Stimulated activated naive CD8-positive, alpha-beta T cell treated with anti-CD3 and anti-CD28 coated beads, Interleukin-15, Interleukin-2, amounts not matched to agents 100 ng/mL and 50 ng/mL, for 24 hours (primary cell): ENCODE results near the gene MYOZ2.

Experiments
- H3K27ac Mint-ChIP-seq: one replicate; pipeline ENCODE4 v1.8.0; 2021; ENCODE audit warnings: mild to moderate bottlenecking, mixed read lengths
- H3K27me3 Mint-ChIP-seq: one replicate; pipeline ENCODE4 v1.8.0; 2021; ENCODE audit warnings: mixed read lengths
- H3K36me3 Mint-ChIP-seq: one replicate; pipeline ENCODE4 v1.8.0; 2021; ENCODE audit warnings: low read depth, mixed read lengths
- H3K4me1 Mint-ChIP-seq: one replicate; pipeline ENCODE4 v1.8.0; 2021; ENCODE audit warnings: low read depth, mixed read lengths
- H3K4me3 Mint-ChIP-seq: one replicate; pipeline ENCODE4 v1.8.0; 2021; ENCODE audit warnings: mild to moderate bottlenecking, mixed read lengths
- H3K9me3 Mint-ChIP-seq: one replicate; pipeline ENCODE4 v1.8.0; 2021; ENCODE audit warnings: mixed read lengths

Gene MYOZ2

GRCh38 chr4:119204916-119205315 is 69.3 kb downstream of the MYOZ2 start:
- Mint-ChIP-seq H3K4me3 (no peak overlapping the region), H3K27ac (no peak overlapping the region), H3K36me3 (no peaks in the 10 kb centered on the region), H3K9me3 (no peaks in the 10 kb centered on the region), H3K4me1 (peaks cover 19% of the 10 kb centered on the region), H3K27me3 (peaks cover 6% of the 10 kb centered on the region)

- Mint-ChIP-seq H3K9me3 (no peaks in the 10 kb centered on the region), H3K27ac (no peak overlapping the region)
These were observed 70.1 kb downstream of the MYOZ2 start for GRCh38 chr4:119205690-119206089.

DNA sequence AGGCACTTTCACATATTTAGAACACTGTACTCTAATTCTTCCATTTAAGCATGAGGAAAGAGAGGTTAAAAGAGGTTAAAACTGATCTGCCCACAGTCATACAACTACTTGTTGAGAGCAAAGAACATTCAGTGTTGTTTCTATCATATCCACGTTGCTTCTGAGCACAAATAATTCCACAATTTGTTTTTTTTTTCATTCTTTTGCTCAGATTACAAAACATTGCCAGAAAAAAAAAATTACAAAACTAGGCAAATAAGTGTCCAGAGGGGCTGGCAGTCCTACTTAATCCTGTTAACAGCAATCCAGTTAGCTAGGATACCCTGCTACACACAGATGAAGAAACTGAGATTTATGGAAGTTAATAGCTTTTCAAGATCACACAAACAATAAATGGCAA is 70.5 kb downstream of the MYOZ2 start:
- Mint-ChIP-seq H3K36me3 (no peaks in the 10 kb centered on the region), H3K27ac (no peak overlapping the region), H3K27me3 (no peaks in the 10 kb centered on the region), H3K4me1 (peaks cover 29% of the 10 kb centered on the region), H3K4me3 (no peak overlapping the region), H3K9me3 (no peaks in the 10 kb centered on the region)

More at GRCh38 chr4:119205690-119206089, 70.1 kb downstream of the MYOZ2 start:
- Mint-ChIP-seq H3K4me1 (peaks cover 24% of the 10 kb centered on the region), H3K4me3 (no peak overlapping the region), H3K27me3 (peaks cover 4% of the 10 kb centered on the region), H3K36me3 (no peaks in the 10 kb centered on the region)

DNA sequence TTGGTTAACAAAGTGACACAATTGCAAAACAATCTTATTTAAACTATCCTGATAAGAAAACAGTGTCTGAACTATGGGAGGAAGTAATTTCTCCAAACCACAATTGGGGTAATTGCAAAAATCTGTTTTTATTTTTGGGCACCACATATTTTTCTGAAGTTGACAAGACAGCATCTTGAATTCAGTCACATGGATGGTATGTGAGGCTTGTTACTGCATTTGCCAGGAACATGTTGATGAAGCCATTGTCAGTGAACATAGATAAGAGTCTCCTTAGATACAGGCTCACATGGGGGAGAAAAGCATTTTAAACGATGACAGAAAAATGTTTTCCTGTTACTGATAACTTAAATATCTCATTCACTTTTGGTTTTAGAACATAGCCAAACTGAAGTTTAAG is 71.4 kb downstream of the MYOZ2 start:
- H3K4me3 Mint-ChIP-seq, result no peak overlapping the region
- no peaks in the 10 kb centered on the region for H3K27me3 Mint-ChIP-seq
- no peaks in the 10 kb centered on the region for H3K9me3 Mint-ChIP-seq
- H3K36me3 Mint-ChIP-seq, result no peaks in the 10 kb centered on the region
- no peak overlapping the region for H3K27ac Mint-ChIP-seq
- H3K4me1 Mint-ChIP-seq, result peaks cover 38% of the 10 kb centered on the region

DNA sequence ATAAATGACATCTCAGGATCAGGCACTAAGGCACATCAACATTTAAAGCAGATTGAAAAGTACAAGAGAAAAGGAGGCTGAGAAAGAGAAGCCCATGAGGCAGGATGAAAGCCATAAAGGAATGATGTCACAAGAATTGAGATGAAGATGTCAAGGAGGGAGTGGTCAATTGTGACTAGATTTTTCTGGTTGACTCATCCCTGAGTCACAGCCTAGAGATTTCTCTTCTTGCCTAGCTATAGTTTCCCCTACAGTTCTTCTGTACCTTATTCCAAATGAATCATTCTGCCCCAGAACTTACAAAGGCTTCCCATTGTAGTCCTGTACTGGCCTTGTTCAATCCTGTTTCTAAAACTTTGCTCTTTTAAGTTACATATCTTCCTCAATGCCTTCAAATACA is 73.4 kb downstream of the MYOZ2 start:
- peak overlapping the region; percentile 11 for H3K4me3 Mint-ChIP-seq
- H3K27ac Mint-ChIP-seq, result peak overlapping the region; percentile 90
- H3K9me3 Mint-ChIP-seq, result no peaks in the 10 kb centered on the region
- H3K4me1 Mint-ChIP-seq, result peaks cover 50% of the 10 kb centered on the region
- H3K27me3 Mint-ChIP-seq, result no peaks in the 10 kb centered on the region
- no peaks in the 10 kb centered on the region for H3K36me3 Mint-ChIP-seq

GRCh38 chr4:119209586-119209985 is 74.0 kb downstream of the MYOZ2 start:
- Mint-ChIP-seq H3K27me3 (no peaks in the 10 kb centered on the region), H3K9me3 (no peaks in the 10 kb centered on the region), H3K4me1 (peaks cover 53% of the 10 kb centered on the region), H3K36me3 (no peaks in the 10 kb centered on the region), H3K27ac (peak overlapping the region; percentile 90), H3K4me3 (peak overlapping the region; percentile 11)

- peak overlapping the region; percentile 7 for H3K27ac Mint-ChIP-seq
- H3K27me3 Mint-ChIP-seq, result no peaks in the 10 kb centered on the region
- peaks cover 57% of the 10 kb centered on the region for H3K4me1 Mint-ChIP-seq
- no peaks in the 10 kb centered on the region for H3K9me3 Mint-ChIP-seq
- H3K36me3 Mint-ChIP-seq, result no peaks in the 10 kb centered on the region
- H3K4me3 Mint-ChIP-seq, result peak overlapping the region; percentile 88
These were observed 75.1 kb downstream of the MYOZ2 start for GRCh38 chr4:119210775-119211174.

DNA sequence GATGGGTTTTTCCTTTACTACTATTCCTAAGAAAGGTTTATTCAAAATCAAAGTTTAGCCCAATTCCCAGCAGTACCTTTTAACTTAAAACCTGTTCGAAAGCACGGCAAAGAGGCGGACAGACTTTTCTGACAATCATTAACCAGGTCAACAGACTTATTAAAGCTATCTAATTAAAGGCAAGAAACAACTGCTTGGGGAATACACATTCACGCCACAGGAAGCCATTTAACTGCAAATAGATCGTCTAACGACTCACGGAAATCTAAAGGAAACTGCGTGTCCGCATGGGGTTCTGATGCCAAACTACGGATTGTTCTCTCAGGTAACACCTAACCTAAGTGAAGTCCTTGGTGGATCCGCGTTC is 76.2 kb downstream of the MYOZ2 start:
- Mint-ChIP-seq H3K27me3 (no peaks in the 10 kb centered on the region), H3K4me1 (peaks cover 57% of the 10 kb centered on the region), H3K36me3 (no peaks in the 10 kb centered on the region), H3K9me3 (no peaks in the 10 kb centered on the region), H3K4me3 (peak overlapping the region; percentile 88), H3K27ac (peak overlapping the region; percentile 89)

DNA sequence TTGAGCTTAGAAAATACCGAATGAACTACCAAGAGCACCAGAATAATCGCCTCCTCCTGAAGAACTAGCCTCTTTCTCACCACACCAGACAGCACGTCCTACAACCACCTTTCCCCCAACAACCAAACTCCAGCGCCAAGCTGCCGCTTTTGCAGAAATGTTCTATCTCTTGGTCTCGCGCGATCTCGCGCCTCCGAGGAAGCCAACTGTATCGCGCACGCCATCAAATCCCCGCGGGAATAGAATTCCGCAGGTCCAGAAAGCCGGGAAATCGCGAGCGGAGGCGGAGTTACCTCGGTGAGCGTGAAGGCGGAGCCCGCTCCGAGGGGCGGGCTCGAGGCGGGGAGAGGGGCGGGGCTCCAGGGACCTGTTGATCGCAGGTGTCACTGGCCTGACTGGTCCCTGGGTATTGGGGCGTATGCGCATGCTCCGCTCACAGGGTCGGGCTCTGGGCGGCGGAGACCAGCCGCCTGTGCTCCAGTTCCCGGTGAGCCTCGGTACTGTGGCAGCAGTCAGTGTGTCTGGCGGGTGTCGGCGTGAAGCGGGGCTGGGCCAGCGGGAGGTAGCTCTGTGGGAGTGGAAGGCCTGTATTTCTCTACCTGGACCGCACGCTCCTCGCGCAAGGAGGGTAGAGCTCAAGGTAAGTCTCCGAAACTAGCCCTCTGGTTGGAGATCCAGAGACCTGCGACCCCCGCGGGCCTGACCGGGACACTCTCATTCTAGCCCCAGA is 76.8 kb downstream of the MYOZ2 start, which contains the start of gene USP53:
Gene USP53 (plus strand): TSS at position 480 of the 730 bp plus-strand sequence. CDS start 27,047 bp downstream, outside the sequence.
- Mint-ChIP-seq H3K4me1 (peaks cover 57% of the 10 kb centered on the region), H3K36me3 (peaks cover 2% of the 10 kb centered on the region), H3K4me3 (peak within 1 kb of the TSS; percentile 88), H3K27me3 (no peaks in the 10 kb centered on the region), H3K27ac (peak within 1 kb of the TSS; percentile 89), H3K9me3 (no peaks in the 10 kb centered on the region)

GRCh38 chr4:119212964-119213606 is 77.5 kb downstream of the MYOZ2 start:
- Mint-ChIP-seq H3K36me3 (peaks cover 9% of the 10 kb centered on the region), H3K27ac (peak overlapping the region; percentile 89), H3K27me3 (no peaks in the 10 kb centered on the region), H3K4me3 (peak overlapping the region; percentile 88), H3K9me3 (no peaks in the 10 kb centered on the region), H3K4me1 (peaks cover 57% of the 10 kb centered on the region)

- Mint-ChIP-seq H3K27me3 (no peaks in the 10 kb centered on the region), H3K4me1 (peaks cover 23% of the 10 kb centered on the region), H3K9me3 (peaks cover 6% of the 10 kb centered on the region), H3K27ac (no peak overlapping the region), H3K4me3 (no peak overlapping the region), H3K36me3 (peaks cover 40% of the 10 kb centered on the region)
These were observed 82.5 kb downstream of the MYOZ2 start for GRCh38 chr4:119218093-119218492.

DNA sequence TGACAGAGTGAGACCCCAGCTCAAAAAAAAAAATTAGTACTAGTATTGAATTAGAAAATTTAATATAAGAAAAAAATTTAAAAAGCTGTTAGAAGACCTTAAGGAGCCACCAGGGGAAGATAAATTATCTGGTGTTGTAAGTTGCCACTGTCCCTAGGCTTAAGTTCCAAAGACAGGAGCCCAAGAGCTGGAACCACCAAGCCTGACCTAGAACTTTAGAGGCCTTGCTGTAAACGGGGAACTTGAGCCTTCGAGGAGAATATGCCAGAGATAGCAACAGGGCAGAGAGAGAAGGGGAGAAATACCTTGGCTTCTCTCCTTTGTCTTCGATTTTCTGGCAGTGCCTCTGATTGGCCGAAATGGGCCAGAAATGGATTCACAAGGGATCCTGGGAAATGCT is 85.8 kb downstream of the MYOZ2 start:
- peaks cover 7% of the 10 kb centered on the region for H3K4me1 Mint-ChIP-seq
- no peak overlapping the region for H3K4me3 Mint-ChIP-seq
- H3K27ac Mint-ChIP-seq, result no peak overlapping the region
- H3K27me3 Mint-ChIP-seq, result no peaks in the 10 kb centered on the region
- peaks cover 11% of the 10 kb centered on the region for H3K9me3 Mint-ChIP-seq
- peaks cover 59% of the 10 kb centered on the region for H3K36me3 Mint-ChIP-seq

- Mint-ChIP-seq H3K27me3 (no peaks in the 10 kb centered on the region), H3K9me3 (peaks cover 8% of the 10 kb centered on the region), H3K4me1 (peaks cover 28% of the 10 kb centered on the region), H3K4me3 (no peak overlapping the region), H3K36me3 (peaks cover 34% of the 10 kb centered on the region), H3K27ac (no peak overlapping the region)
These were observed 92.1 kb downstream of the MYOZ2 start for GRCh38 chr4:119227690-119228089.

- H3K36me3 Mint-ChIP-seq, result peaks cover 28% of the 10 kb centered on the region
- H3K27ac Mint-ChIP-seq, result no peak overlapping the region
These were observed 92.8 kb downstream of the MYOZ2 start for GRCh38 chr4:119228406-119228805.

GRCh38 chr4:119229908-119230687 is 94.5 kb downstream of the MYOZ2 start:
- Mint-ChIP-seq H3K27me3 (no peaks in the 10 kb centered on the region), H3K9me3 (no peaks in the 10 kb centered on the region), H3K4me1 (peaks cover 44% of the 10 kb centered on the region), H3K36me3 (peaks cover 19% of the 10 kb centered on the region), H3K27ac (no peak overlapping the region), H3K4me3 (no peak overlapping the region)

More at GRCh38 chr4:119228406-119228805, 92.8 kb downstream of the MYOZ2 start:
- H3K9me3 Mint-ChIP-seq, result peaks cover 4% of the 10 kb centered on the region
- peaks cover 35% of the 10 kb centered on the region for H3K4me1 Mint-ChIP-seq
- H3K4me3 Mint-ChIP-seq, result no peak overlapping the region
- H3K27me3 Mint-ChIP-seq, result no peaks in the 10 kb centered on the region
